Activated T-helper 9 cell treated with anti-CD3 and anti-CD28 coated beads, Interleukin-2, amount 50 U/mL, for 16 hours (primary cell): ENCODE data around the gene PCDHGC4.

ENCODE experiments used
- DNase-seq: peaks from one replicate; pipeline ENCODE4 v3.0.0-alpha.2; 2020; ENCODE audit warnings: low read depth

The PCDHGC4 gene

GRCh38 chr5:141484641-141485311, at the start of gene PCDHGC4:
Gene PCDHGC4, plus strand, starts transcription at chr5:141485030. Its CDS starts 144 bp downstream, at chr5:141485174.
- no peak for DNase-seq

GRCh38 chr5:141437221-141437620, 47.6 kb upstream of the PCDHGC4 start:
- DNase-seq, result no peak

GRCh38 chr5:141439411-141440141, 45.3 kb upstream of the PCDHGC4 start:
- DNase-seq, result no peak

- no peak for DNase-seq
These were observed 44.5 kb upstream of the PCDHGC4 start for GRCh38 chr5:141440341-141440740.

- no peak for DNase-seq
These were observed 43.2 kb upstream of the PCDHGC4 start for GRCh38 chr5:141441571-141442170.

GRCh38 chr5:141465351-141465750, 19.5 kb upstream of the PCDHGC4 start:
- no peak for DNase-seq

GRCh38 chr5:141475625-141476131, 9.2 kb upstream of the PCDHGC4 start, which contains the start of gene PCDHGC3:
Gene PCDHGC3, plus strand, starts transcription at chr5:141475966. Its CDS starts 151 bp downstream, at chr5:141476117.
- DNase-seq, result no peak

GRCh38 chr5:141476132-141476911, 8.5 kb upstream of the PCDHGC4 start:
- no peak for DNase-seq

GRCh38 chr5:141477044-141477575, 7.7 kb upstream of the PCDHGC4 start:
- no peak for DNase-seq

- DNase-seq, result no peak
These were observed 7.0 kb upstream of the PCDHGC4 start for GRCh38 chr5:141477815-141478214.

GRCh38 chr5:141478321-141478945, 6.4 kb upstream of the PCDHGC4 start:
- DNase-seq, result no peak

- no peak for DNase-seq
These were observed 5.1 kb upstream of the PCDHGC4 start for GRCh38 chr5:141479776-141480175.

- DNase-seq, result no peak
These were observed 928 bp upstream of the PCDHGC4 start for GRCh38 chr5:141483902-141484301.

GRCh38 chr5:141484310-141484640, 555 bp upstream of the PCDHGC4 start:
- DNase-seq, result no peak

GRCh38 chr5:141485321-141486055, 658 bp downstream of the PCDHGC4 start:
- DNase-seq, result no peak

- DNase-seq, result no peak
These were observed 1.3 kb downstream of the PCDHGC4 start for GRCh38 chr5:141486091-141486490.

GRCh38 chr5:141487131-141487530, 2.3 kb downstream of the PCDHGC4 start:
- DNase-seq, result no peak

GRCh38 chr5:141488591-141489561, 4.0 kb downstream of the PCDHGC4 start, which contains the start of gene PCDHGC5:
Gene PCDHGC5, plus strand, starts transcription at chr5:141489081. Its CDS starts 160 bp downstream, at chr5:141489241.
- no peak for DNase-seq

GRCh38 chr5:141489841-141490240, 5.0 kb downstream of the PCDHGC4 start:
- no peak for DNase-seq
